NCI-H1105 treated with DMSO at 0.1 percent for 48 hours (cell line): ENCODE results near the gene VWA8.
"Not testable (repeated sequence)": the region's sequence is repeated elsewhere in the genome, so short reads cannot be mapped to it uniquely, and the experiment has no call there.

Source experiments
- DNase-seq: peaks from one replicate; lab custom pipeline; 2025; lab: John Stamatoyannopoulos, UW

VWA8 gene

DNA sequence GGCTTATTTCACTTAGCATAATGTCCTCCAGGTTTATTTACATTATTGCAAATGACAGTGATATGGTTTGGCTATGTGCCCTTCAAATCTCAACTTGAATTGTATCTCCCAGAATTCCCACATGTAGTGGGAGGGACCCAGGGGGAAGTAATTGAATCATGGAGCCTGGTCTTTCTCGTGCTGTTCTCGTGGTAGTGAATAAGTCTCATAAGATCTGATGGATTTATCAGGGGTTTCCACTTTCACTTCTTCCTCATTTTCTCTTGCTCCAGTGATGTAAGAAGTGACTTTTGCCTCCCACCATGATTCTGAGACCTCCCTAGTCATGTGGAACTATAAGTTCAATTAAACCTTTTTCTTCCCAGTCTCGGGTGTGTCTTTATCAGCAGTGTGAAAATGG, 109.6 kb downstream of the VWA8 start:
- DNase-seq, result no peak

DNA sequence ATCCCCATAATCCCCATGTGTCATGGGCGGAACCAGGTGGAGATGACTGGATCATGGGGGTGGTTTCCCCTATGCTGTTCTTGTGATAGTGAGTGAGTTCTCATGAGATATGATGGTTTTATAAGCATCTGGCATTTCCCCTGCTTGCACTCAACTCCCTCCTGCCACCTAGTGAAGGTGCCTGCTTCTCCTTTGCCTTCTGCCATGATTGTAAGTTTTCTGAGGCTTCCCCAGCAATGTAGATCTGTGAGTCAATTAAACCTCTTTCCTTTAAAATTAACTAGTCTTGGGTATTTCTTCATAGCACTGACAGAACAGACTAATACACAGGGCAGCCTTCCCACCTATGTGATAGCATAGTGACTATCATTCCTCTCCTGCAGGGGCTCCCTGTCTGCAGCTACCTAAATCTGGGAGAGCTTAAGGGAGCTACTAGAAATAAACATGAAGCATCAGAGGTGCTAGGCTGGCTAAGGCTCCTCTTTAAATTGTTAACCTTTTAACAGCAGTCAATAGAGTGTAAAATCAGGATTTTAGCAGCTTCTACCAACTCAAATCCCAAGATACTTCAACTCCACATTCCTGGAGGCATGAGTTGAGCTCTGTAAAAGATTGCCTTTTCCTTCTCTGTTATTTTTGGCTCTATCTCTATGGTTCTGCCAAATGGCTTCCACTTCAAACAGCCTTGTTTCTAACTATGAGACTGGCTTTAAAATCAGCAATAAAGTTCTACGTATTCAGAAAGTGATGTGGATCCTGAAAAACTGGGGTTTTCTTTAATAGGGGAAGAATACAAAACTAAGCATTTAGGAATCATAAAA, 112.3 kb downstream of the VWA8 start:
- no peak for DNase-seq

DNA sequence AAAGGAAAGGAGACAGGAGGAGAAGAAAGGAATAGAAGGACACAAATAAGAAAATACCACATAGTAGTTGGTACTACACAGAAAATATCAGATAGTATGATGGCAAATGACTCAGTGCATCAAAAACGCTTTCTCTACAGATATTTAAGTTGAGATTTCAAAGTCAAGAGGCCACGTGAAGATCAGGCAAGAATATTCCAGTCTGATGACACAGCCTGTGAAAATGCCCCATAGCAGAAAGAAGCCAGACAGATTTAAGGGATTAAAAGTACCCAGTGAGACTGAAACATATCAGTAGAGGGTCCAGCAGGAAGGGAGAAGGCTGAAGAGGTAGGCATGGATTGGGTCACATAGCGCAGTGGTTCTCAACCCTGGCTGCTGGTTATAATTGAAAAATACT, 113.7 kb downstream of the VWA8 start:
- no peak for DNase-seq

DNA sequence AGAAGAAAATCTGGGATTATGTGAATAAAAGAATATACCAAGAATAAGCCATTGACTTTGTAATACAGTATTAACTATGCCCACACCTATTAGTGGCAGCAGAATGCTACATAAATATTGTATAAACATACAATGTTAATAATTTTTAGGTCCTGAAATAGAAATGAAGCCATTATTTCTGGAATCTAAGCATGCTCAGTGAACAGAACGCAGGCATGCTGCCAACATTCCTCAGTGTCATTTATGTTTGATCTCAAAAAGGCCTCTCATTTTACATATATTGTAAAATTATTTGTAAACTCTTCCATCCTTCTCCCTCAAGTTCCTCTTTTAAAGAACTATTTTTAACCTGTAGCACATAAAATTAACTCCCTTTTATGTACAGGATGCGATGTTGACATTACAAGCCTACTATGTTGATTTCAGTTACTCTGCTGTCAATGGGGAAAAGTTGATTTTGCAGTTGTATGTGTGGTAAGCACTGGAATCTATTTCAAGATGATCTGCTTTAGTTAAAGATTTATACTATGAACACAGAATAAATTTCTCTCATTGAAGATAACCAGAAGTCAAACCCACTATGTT, 118.8 kb downstream of the VWA8 start:
- DNase-seq, result no peak

DNA sequence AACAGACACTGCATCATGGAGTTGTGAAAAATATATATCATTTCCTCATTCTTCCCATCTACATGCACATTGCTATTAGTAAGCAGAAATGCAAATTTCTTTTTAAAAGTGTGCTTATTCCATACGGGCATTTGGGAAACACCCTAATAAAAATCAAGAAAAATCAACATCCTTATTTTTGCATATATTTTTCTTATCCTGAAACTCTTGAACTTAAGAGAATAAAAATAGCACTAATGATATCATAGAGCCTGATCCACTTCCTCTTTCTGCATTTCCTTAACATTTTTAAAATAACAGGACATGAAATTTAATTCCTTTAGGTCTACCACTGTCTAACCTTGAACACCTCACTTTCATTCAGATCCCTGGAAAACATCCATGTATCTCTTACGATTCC, 123.3 kb downstream of the VWA8 start:
- no peak for DNase-seq

DNA sequence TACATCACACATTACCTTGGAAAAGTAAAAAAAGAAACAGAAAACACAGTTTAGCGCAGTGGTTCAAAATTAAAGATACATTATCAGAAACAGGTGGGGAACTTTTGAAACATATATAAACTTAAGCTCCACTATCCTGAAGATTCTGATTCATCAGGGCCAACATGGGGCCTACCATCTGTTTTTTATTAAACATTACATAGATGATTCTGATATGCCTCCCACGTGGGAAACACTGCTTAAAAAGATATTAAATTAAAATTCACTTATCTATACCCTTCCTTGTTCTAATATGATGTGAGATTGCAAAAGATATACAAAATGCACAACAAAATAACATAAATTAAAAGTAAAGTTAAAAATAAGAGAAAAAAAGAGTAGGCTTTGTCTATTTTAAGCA, 125.0 kb downstream of the VWA8 start:
- no peak for DNase-seq

DNA sequence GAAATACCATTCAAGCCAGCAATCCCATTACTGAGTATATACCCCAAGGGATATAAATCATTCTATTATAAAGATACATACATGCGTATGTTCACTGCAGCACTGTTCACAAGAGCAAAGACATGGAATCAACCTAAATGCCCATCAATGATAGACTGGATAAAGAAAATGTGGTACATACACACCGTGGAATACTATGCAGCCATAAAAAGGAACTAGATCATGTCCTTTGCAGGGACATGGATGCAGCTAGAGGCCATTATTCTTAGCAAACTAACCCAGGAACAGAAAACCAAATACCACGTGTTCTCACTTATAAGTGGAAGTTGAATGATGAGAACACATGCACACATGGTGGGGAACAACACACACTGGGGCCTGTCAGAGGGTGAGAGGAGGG, 126.2 kb downstream of the VWA8 start:
- DNase-seq, result not testable (repeated sequence)

DNA sequence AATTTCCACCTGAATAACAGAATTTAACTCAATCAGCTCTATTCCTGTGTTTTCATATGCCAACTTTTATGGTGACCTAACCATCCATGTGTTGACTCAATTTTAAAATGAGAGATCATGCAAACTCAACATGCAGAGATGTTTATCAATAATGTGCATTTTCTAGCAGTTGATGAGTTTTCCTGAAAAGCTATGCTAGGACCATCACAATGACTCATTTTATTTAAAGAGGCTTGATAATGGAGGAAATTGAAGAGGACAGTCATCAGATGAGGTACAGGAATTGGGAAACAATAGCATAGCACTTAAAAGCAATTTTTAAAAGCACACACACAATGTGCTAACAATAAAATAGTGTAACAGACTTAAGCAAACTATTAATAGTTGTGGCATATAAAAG, 127.1 kb downstream of the VWA8 start:
- no peak for DNase-seq

DNA sequence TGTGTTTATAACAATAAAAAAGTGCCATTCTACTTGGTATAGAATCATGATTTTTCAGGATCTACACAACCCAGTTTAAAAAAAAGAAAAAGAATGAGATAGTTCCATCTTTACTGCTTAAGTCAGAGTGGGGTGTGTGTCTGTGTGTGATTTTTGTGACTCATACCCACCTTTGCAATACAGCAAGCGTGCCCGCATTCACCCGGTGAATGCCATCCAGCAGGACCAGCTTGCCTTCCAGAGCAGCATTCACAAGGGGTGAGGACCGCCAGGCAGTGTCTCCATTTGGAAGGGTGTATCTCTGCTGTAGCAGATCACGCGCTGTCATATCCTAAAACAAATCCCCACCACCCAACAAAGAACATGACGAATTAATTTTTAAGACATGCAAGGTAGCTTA, 127.7 kb downstream of the VWA8 start:
- DNase-seq, result no peak

DNA sequence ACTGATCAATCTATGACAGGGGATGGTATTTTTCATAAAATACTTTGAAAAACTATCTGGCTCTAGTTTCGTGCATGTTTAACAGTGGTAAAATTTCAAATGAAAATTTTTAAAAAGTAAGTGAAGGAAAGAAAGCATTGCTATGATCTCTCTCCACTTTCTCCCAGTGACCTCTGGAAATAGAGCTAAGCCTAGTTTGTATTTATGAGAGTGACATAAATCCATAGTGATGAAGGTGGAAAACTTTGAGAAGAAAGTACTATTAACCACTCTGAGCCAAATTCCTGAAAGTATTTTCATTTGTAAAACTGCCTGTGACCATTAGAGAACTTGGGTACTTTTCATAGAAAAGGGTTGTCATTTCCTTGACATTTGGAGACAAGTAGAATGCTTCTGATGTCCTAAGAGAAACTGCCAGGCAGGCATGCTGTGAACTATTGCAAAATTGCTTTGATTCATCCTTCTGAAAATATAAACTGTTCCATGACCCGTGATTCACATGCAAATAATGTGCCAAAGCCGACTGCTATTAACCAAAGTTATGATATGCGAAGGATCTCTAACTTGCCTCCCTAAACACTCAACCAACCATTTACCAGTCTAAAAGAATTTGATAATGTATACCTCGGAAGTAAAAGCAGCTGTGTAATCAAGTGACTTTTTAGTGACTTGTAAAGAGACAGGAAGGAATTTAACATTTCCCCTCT, 133.2 kb downstream of the VWA8 start:
- DNase-seq, result no peak

DNA sequence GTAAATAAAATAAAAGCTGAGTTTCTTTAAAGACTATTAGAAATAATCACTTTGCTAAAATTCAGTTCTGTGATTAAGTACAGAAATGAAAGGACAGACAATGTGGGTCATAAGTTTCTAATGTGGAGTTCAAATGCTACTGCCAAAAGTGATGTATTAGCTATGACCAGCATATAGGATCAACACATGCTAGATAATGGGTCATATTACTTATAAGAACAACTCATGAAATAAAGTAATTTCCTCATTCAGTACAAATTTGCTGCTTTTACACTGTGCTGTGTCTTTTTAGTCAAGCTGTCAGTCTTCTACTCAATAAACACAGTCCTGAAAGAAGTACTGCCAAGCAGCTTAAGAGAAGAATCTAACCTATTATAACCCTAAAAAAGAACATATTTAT, 135.2 kb downstream of the VWA8 start:
- DNase-seq, result no peak

DNA sequence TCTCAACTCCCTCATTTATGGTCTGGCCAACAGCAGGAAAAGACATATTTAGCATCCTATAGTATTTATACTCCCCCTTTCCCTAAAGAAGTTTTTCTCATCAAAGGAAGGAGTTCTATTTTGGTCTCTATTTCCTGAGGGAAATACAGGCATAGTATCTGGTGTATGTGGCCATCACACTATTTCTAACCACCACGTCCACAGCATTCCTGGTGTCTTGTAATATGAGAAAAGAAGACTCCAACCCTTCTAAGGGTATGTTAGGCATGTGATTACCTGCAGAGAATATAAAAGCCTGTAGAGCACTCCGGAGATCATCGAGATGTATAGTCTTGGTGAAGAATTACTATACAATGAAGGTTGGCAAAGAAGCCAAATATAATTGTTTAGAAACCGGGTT, 137.4 kb downstream of the VWA8 start:
- no peak for DNase-seq

DNA sequence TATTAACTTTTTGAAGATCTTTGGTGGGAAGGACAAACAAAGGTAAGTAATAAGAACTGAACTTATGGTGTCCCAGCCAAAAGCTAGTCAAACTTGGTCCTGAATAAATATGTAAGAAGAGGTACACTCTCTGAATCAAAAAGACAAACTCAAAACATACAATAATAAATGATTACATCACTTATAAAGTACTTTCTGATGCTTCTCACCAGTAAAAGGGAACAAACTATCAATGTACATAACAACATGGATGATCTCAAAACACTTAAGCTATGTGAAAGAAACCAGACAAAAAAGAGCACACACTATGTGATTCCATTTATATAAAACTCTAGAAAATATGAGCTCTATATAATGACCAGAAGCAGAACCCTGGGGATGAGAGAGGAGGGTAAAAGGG, 138.3 kb downstream of the VWA8 start:
- no peak for DNase-seq

DNA sequence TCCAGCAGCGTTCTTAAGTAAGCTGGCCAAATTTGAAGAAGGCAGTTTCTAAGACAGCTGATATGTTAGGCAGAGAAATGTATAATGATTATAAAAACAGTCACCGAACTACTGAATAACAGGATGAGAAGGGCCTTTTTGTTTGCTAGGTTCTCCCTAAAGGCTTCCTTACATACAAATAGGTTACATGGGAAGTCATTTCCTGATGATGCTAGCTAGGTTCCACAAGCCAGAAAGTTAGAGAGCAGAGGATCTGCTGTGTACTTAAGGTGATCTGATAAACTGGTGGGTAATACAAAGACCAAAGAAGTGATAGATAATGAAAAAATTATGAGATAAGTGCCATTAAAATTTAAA, 139.7 kb downstream of the VWA8 start:
- no peak for DNase-seq

DNA sequence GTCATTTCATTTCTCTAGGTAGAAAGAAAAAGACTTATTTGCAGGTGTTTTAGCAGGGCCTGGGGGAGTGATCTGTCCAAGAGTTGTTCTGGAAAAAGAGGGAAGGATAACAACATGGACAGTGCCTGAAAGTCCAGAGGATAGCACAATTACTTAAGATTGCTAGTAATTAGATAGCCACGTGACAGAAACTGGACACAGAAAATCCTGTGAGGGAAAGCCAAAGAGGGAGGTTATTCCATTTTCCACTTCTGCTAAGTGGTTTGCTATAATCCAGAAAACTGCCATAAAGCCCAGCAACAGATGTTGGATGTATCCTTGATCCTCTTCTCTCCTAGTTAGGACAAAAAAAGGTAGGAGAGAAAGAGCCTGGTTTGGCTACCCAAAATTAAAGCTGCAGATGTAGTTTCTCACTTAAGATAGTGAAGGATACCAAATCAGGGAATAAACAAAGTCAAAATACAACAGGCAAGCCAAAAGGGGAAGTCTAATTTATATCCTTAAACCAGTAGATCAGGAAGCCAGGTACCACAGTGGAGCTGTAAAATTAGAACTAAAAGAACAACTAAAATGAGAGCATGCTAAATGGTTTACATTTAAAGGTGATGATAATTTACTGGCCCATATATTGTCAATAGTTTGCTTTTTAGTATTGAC, 140.2 kb downstream of the VWA8 start:
- no peak for DNase-seq

DNA sequence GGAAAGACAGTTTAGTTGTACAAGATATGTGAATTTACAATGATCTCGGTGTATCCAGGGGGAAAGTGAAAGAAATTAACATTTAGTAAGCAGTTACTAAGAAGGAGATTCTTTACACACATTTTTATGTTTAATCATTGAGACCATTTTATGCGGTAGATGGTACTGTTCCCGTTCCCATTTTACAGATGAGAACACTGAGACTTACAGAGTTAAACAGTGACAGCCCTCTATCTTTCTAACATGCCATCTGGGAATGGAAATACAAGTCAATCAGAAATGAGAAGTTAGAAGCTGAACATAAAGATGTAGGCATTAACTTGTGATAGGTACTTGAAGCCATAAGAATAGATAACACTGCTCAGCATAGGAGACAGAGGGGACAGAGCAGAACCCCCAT, 144.9 kb downstream of the VWA8 start:
- DNase-seq, result no peak

DNA sequence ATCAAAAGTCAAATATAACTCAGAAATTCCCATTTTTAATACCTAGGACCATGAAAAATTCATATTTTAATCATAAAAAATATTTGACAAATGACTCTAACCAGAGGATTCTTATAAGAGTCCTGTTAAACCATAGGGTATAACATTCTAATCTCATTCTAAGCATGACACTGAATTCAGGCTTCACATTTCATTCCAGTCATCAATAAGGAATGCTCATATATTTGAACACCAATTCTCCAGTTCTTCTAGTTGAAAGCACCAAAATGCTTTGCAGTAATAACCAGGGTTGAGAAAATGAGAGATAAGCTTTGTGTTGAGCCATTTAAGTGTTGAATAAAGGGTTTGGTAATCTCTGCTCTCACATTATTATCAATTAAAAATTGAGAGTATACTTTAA, 147.5 kb downstream of the VWA8 start:
- no peak for DNase-seq

DNA sequence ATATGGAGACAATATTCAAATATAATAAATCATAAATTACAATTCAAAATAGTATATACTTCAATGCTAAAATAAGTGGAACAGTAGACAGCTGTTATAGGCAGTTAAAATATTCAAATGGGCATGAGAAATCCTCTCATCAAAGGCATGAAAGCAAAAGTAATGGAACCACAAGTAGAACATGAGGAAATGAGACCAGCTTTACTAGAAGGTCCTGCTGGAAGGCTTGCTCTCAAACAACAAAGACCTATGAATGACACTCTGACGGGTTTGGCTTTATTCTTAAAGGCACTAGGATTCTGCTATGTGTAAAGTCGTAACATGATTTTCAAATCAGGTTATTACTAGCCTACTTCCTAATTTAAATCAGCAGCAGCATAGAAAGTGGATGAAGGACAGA, 148.1 kb downstream of the VWA8 start:
- no peak for DNase-seq

DNA sequence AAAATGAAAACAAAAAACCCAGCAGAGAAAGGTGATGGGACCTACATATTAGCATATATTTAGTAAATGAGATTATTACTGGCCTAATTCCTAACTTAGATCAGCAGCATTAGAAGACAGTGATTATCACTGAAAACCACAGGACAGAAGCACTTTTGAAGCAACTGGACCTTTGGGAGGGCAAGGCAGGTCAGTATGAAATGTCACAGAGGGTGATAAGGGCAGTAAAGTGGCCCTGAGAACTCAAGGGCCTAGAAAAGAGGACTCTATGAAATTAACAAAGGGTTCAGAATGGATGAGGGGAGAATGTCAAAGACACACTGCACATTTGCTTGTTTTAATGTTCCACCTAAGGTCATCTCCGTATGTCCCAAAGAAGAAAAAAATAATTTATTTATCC, 148.7 kb downstream of the VWA8 start:
- DNase-seq, result no peak

DNA sequence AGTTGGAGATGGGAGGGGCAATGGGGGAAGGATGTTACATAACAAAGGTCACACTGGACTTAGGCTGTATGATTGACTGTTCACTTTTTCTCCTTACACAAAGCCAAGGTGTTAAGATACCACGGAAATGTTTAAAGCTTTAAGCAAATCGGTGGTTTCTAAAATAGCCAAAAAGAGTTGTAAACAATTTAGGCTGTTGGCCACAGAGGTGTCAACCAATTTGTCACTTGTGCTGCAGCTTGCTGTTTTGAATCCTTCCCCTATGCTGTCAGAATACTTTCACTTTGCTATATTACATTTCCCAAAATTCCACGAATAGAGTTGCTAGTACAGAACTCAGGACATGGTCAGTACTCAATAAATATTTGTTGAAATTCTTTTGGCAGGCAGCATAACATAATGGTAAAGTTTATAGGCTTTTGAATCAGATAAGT, 149.3 kb downstream of the VWA8 start:
- no peak for DNase-seq

DNA sequence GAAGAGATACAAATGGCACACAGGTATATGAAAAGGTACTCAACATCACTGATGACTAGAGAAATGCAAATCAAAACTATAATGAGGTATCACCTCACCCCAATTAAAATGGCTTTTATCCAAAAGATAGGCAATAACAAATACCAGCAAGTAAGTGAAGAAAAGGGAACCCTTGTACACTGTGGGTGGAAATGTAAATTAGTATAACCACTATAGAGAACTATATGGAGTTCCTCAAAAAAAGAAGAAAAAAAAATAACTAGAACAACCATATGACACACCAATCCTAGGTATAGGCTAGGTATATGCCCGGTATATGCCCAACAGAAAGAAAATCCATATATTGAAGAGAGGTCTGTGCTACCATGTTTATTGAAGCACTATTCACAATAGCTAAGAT, 150.9 kb downstream of the VWA8 start:
- no peak for DNase-seq

DNA sequence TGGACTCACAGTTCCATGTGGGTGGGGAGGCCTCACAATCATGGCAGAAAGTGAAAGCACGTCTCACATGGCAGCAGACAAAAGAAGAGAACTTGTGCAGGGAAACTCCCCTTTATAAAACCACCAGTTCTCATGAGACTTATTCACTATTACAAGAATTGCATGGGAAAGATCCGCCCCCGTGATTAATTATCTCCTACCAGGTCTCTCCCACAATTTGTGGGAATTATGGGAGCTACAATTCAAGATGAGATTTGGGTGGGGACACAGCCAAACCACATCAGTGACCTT, 157.5 kb downstream of the VWA8 start:
- DNase-seq, result not testable (repeated sequence)
